Panc1 (cell line): ENCODE measurements around the gene TAC4. TPM values are rescaled to one million over a fixed set of nuclear protein-coding genes. Genes with fewer than 3 reads are reported as not detected.

Source experiments
- ATAC-seq: fragments of 200-7000 bp; cut with Tn5 transposase; 2 replicates; pipeline ENCODE4 v1.9.1; 2020; ENCODE audit warnings: mild to moderate bottlenecking, moderate library complexity
- BruUV-seq: library from RNA; stranded (reverse); fragments of 400-500 nt; replicated peaks from 2 replicates; lab custom pipeline; 2021; lab: Mats Ljungman, UMichigan
- CTCF ChIA-PET: fragments of 300-600 bp; sonication (Branson Sonifier 250); formaldehyde crosslinking; loops from one replicate; lab custom pipeline; 2022; ENCODE audit warnings: antibody characterized with exemption; lab: Charles Lee
- POLR2A ChIA-PET: fragments of 300-600 bp; sonication (Branson Sonifier 250); formaldehyde crosslinking; loops from one replicate; lab custom pipeline; 2022; ENCODE audit warnings: antibody characterized with exemption; lab: Charles Lee
- DNase-seq: peaks from one replicate; pipeline ENCODE4 v3.0.0-alpha.2; 2010; ENCODE audit warnings: low read depth, low spot score
- H3K27ac ChIP-seq: 2 replicates; pipeline ENCODE4 v1.5.1; 2011; ENCODE audit warnings: mild to moderate bottlenecking, low read length, inconsistent platforms
- H3K27me3 ChIP-seq: fragments of 200-500 bp; sonication (Bioruptor generic); 2 replicates; pipeline ENCODE4 v1.6.0; 2014; ENCODE audit warnings: low read length, inconsistent platforms; ENCODE audit not compliant: control insufficient read depth, insufficient read depth
- H3K36me3 ChIP-seq: fragments of 200-500 bp; sonication (Bioruptor generic); 2 replicates; pipeline ENCODE4 v1.5.1; 2014; ENCODE audit warnings: inconsistent platforms, mild to moderate bottlenecking, low read length, moderate library complexity; ENCODE audit not compliant: control insufficient read depth, insufficient read depth
- H3K4me1 ChIP-seq: 2 replicates; pipeline ENCODE4 v1.5.1; 2011; ENCODE audit warnings: inconsistent platforms, mild to moderate bottlenecking, low read length, moderate library complexity; ENCODE audit not compliant: control insufficient read depth, insufficient read depth
- H3K4me3 ChIP-seq, 2 experiments: 2 replicates each; pipeline ENCODE4 v1.5.1; 2011 to 2012; ENCODE audit warnings: low read depth in 2 of 2, low read length in 2 of 2, mild to moderate bottlenecking in 2 of 2, inconsistent platforms in 1 of 2, moderate library complexity in 1 of 2
- H3K9me3 ChIP-seq: fragments of 200-500 bp; sonication (Bioruptor generic); 2 replicates; pipeline ENCODE4 v1.5.1; 2014; ENCODE audit warnings: low read depth, mild to moderate bottlenecking, inconsistent platforms, low read length, moderate library complexity; ENCODE audit not compliant: control insufficient read depth, insufficient read depth
- CTCF ChIP-seq: fragments of 450-650 bp; IDR thresholded peaks from 2 replicates; pipeline ENCODE4 v1.5.1; 2017; ENCODE audit warnings: mild to moderate bottlenecking
- POLR2AphosphoS5 ChIP-seq: IDR thresholded peaks from 2 replicates; pipeline ENCODE4 v1.6.1; 2012; ENCODE audit warnings: mild to moderate bottlenecking, low read depth, low read length, moderate library complexity
- REST ChIP-seq, 2 experiments: IDR thresholded peaks; 2 replicates each; pipeline ENCODE4 v1.6.1; 2011 to 2012; ENCODE audit warnings: low read depth in 2 of 2, control low read depth in 1 of 2, low read length in 1 of 2, mild to moderate bottlenecking in 1 of 2, moderate library complexity in 1 of 2; ENCODE audit not compliant: insufficient read depth in 1 of 2
- SIN3A ChIP-seq: IDR thresholded peaks from 2 replicates; pipeline ENCODE4 v1.6.1; 2012; ENCODE audit warnings: low read depth, mild to moderate bottlenecking, low read length, moderate library complexity, borderline replicate concordance; ENCODE audit not compliant: insufficient read depth
- TCF7L2 ChIP-seq: IDR thresholded peaks from 2 replicates; pipeline ENCODE4 v1.6.1; 2011; ENCODE audit warnings: mild to moderate bottlenecking, low read depth, low read length, inconsistent platforms
- in situ Hi-C: cut with HindIII; loops from 2 replicates; pipeline ENCODE4 v1.10.0; 2016; ENCODE audit warnings: low sequenced_read_pairs, low pct_unique_long_range_greater_than_20kb
- intact Hi-C: fragments of 100-400 bp; cut with micrococcal nuclease; formaldehyde crosslinking; loops from one replicate; pipeline ENCODE4 v1.10.0; 2022; ENCODE audit not compliant: unreplicated experiment
- total RNA-seq: library from RNA; stranded (reverse); gene quantifications from one replicate; pipeline ENCODE4 v1.2.1, GENCODE V29; 2021; ENCODE audit not compliant: unreplicated experiment

Gene TAC4
- total RNA-seq, 1 experiment from 2014 or later, result not detected

- POLR2A ChIA-PET, result no interaction called here
- CTCF ChIA-PET, result interaction anchor here (0.6 kb wide), 1 partner anchor 58 kb away, joined by 7 read pairs; no protein-coding TSS in a partner anchor
- DNase-seq, result no peak
- Histone ChIP-seq H3K4me3 (no peak overlapping the region), H3K4me1 (no peaks in the 10 kb centered on the region), H3K36me3 (no peaks in the 10 kb centered on the region), H3K27ac (no peak overlapping the region), H3K27me3 (peaks cover 5% of the 10 kb centered on the region), H3K9me3 (no peaks in the 10 kb centered on the region)
- ATAC-seq, result no peak
- in situ Hi-C loops (no loop called here), intact Hi-C loops (loop anchor here (10.0 kb wide), 1 partner anchor 141 kb away; the partner anchor contains the start of gene SLC35B1)
- BruUV-seq, result no TSS peak
- TF ChIP-seq POLR2AphosphoS5 (no peak), REST (IDR thresholded peaks at IDR 0.05; ENCODE audit: insufficient read depth in 1 of 2, low read depth in 2 of 2, low read length in 1 of 2) (no peak), TCF7L2 (no peak), SIN3A (no peak), CTCF (no peak)
These were observed 2.5 kb downstream of the TAC4 start for GRCh38 chr17:49845321-49845720.

- Histone ChIP-seq H3K36me3 (no peaks in the 10 kb centered on the region), H3K9me3 (no peaks in the 10 kb centered on the region), H3K27ac (no peak overlapping the region), H3K4me3 (no peak overlapping the region), H3K27me3 (no peaks in the 10 kb centered on the region), H3K4me1 (no peaks in the 10 kb centered on the region)
- no TSS peak for BruUV-seq
- ATAC-seq, result peak; percentile 63; the same call in 1 of the 2 replicates
- ChIA-PET POLR2A (no interaction called here), CTCF (interaction anchor here (0.6 kb wide), 1 partner anchor 468 kb away, joined by 14 read pairs; no protein-coding TSS in a partner anchor)
- TF ChIP-seq TCF7L2, result no peak
- peak; percentile 84 for TF ChIP-seq CTCF
- no peak for DNase-seq
- in situ Hi-C loops (no loop called here), intact Hi-C loops (loop anchor here (10.0 kb wide), 1 partner anchor 139 kb away; the partner anchor contains the start of gene SLC35B1)
These were observed 4.0 kb downstream of the TAC4 start for GRCh38 chr17:49843774-49844350.
